ENCODE data around the gene RAI2.

The RAI2 gene

GRCh38 chrX:17854069-17854468 is 7.0 kb downstream of the RAI2 start:
- Histone ChIP-seq H3K27ac (ENCODE audit: low read depth, low read length, severe bottlenecking) (no peak overlapping the region), H3K4me3 (ENCODE audit: extremely low read depth, insufficient read depth, low read length, poor library complexity, severe bottlenecking) (no peak overlapping the region), H3K4me1 (ENCODE audit: control insufficient read depth, insufficient read depth, low read length, poor library complexity, severe bottlenecking) (no peaks in the 10 kb centered on the region), H3K36me3 (ENCODE audit: control insufficient read depth, insufficient read depth, low read length) (no peaks in the 10 kb centered on the region), H3K9me3 (ENCODE audit: control insufficient read depth, low read length) (no peaks in the 10 kb centered on the region)
- 46% methylated on average over 2 of the region's 2 CpGs; no CpG with 5 or more reads in 1 of the 2 experiments for WGBS, 2 experiments (ENCODE audit: insufficient coverage in 2 of 2)

- no peaks in the 10 kb centered on the region for H3K36me3 ChIP-seq (ENCODE audit: control insufficient read depth, insufficient read depth, low read length)
- no peaks in the 10 kb centered on the region for H3K4me1 ChIP-seq (ENCODE audit: control insufficient read depth, insufficient read depth, low read length, poor library complexity, severe bottlenecking)
- 88 to 90% methylated on average over 2 to 7 of the region's 7 CpGs for WGBS, 2 experiments (ENCODE audit: insufficient coverage in 2 of 2)
- H3K27ac ChIP-seq (ENCODE audit: low read depth, low read length, severe bottlenecking): no peak overlapping the region
- H3K4me3 ChIP-seq (ENCODE audit: extremely low read depth, insufficient read depth, low read length, poor library complexity, severe bottlenecking): no peak overlapping the region
- H3K9me3 ChIP-seq (ENCODE audit: control insufficient read depth, low read length): no peaks in the 10 kb centered on the region
Measured at GRCh38 chrX:17851874-17852273, 9.2 kb downstream of the RAI2 start.

- H3K4me3 ChIP-seq (ENCODE audit: extremely low read depth, insufficient read depth, low read length, poor library complexity, severe bottlenecking): no peak overlapping the region
- H3K36me3 ChIP-seq (ENCODE audit: control insufficient read depth, insufficient read depth, low read length): no peaks in the 10 kb centered on the region
- 79 to 90% methylated on average over 4 to 6 of the region's 7 CpGs for WGBS, 2 experiments (ENCODE audit: insufficient coverage in 2 of 2)
- no peak overlapping the region for H3K27ac ChIP-seq (ENCODE audit: low read depth, low read length, severe bottlenecking)
- H3K9me3 ChIP-seq (ENCODE audit: control insufficient read depth, low read length): no peaks in the 10 kb centered on the region
- H3K4me1 ChIP-seq (ENCODE audit: control insufficient read depth, insufficient read depth, low read length, poor library complexity, severe bottlenecking): no peaks in the 10 kb centered on the region
Measured at GRCh38 chrX:17848545-17849265, 12.4 kb downstream of the RAI2 start.

- Histone ChIP-seq H3K4me1 (ENCODE audit: control insufficient read depth, insufficient read depth, low read length, poor library complexity, severe bottlenecking) (no peaks in the 10 kb centered on the region), H3K36me3 (ENCODE audit: control insufficient read depth, insufficient read depth, low read length) (no peaks in the 10 kb centered on the region), H3K27ac (ENCODE audit: low read depth, low read length, severe bottlenecking) (no peak overlapping the region), H3K4me3 (ENCODE audit: extremely low read depth, insufficient read depth, low read length, poor library complexity, severe bottlenecking) (no peak overlapping the region), H3K9me3 (ENCODE audit: control insufficient read depth, low read length) (no peaks in the 10 kb centered on the region)
- WGBS, 2 experiments (ENCODE audit: insufficient coverage in 2 of 2): 80% methylated on average over 1 of the region's 2 CpGs; no CpG with 5 or more reads in 1 of the 2 experiments
Measured at GRCh38 chrX:17846045-17846444, 15.1 kb downstream of the RAI2 start.

- no peaks in the 10 kb centered on the region for H3K4me1 ChIP-seq (ENCODE audit: control insufficient read depth, insufficient read depth, low read length, poor library complexity, severe bottlenecking)
- H3K4me3 ChIP-seq (ENCODE audit: extremely low read depth, insufficient read depth, low read length, poor library complexity, severe bottlenecking): no peak overlapping the region
- no peaks in the 10 kb centered on the region for H3K9me3 ChIP-seq (ENCODE audit: control insufficient read depth, low read length)
- WGBS, 2 experiments (ENCODE audit: insufficient coverage in 2 of 2): no CpG with 5 or more reads among the region's 2 CpGs
- H3K27ac ChIP-seq (ENCODE audit: low read depth, low read length, severe bottlenecking): no peak overlapping the region
- H3K36me3 ChIP-seq (ENCODE audit: control insufficient read depth, insufficient read depth, low read length): no peaks in the 10 kb centered on the region
Measured at GRCh38 chrX:17844236-17844635, 16.9 kb downstream of the RAI2 start.

- Histone ChIP-seq H3K4me3 (ENCODE audit: extremely low read depth, insufficient read depth, low read length, poor library complexity, severe bottlenecking) (no peak overlapping the region), H3K9me3 (ENCODE audit: control insufficient read depth, low read length) (no peaks in the 10 kb centered on the region), H3K27ac (ENCODE audit: low read depth, low read length, severe bottlenecking) (no peak overlapping the region), H3K36me3 (ENCODE audit: control insufficient read depth, insufficient read depth, low read length) (no peaks in the 10 kb centered on the region), H3K4me1 (ENCODE audit: control insufficient read depth, insufficient read depth, low read length, poor library complexity, severe bottlenecking) (no peaks in the 10 kb centered on the region)
- WGBS, 2 experiments (ENCODE audit: insufficient coverage in 2 of 2): 83 to 100% methylated on average over 2 to 3 of the region's 6 CpGs
Measured at GRCh38 chrX:17842769-17843525, 18.2 kb downstream of the RAI2 start.

GRCh38 chrX:17839269-17839668 is 21.8 kb downstream of the RAI2 start:
- Histone ChIP-seq H3K4me3 (ENCODE audit: extremely low read depth, insufficient read depth, low read length, poor library complexity, severe bottlenecking) (no peak overlapping the region), H3K27ac (ENCODE audit: low read depth, low read length, severe bottlenecking) (no peak overlapping the region), H3K9me3 (ENCODE audit: control insufficient read depth, low read length) (no peaks in the 10 kb centered on the region), H3K4me1 (ENCODE audit: control insufficient read depth, insufficient read depth, low read length, poor library complexity, severe bottlenecking) (no peaks in the 10 kb centered on the region), H3K36me3 (ENCODE audit: control insufficient read depth, insufficient read depth, low read length) (no peaks in the 10 kb centered on the region)
- WGBS, 2 experiments (ENCODE audit: insufficient coverage in 2 of 2): 0 to 77% methylated on average over 1 to 3 of the region's 4 CpGs

GRCh38 chrX:17836830-17837229 is 24.3 kb downstream of the RAI2 start:
- H3K27ac ChIP-seq (ENCODE audit: low read depth, low read length, severe bottlenecking): no peak overlapping the region
- H3K36me3 ChIP-seq (ENCODE audit: control insufficient read depth, insufficient read depth, low read length): no peaks in the 10 kb centered on the region
- no peak overlapping the region for H3K4me3 ChIP-seq (ENCODE audit: extremely low read depth, insufficient read depth, low read length, poor library complexity, severe bottlenecking)
- H3K9me3 ChIP-seq (ENCODE audit: control insufficient read depth, low read length): no peaks in the 10 kb centered on the region
- no peaks in the 10 kb centered on the region for H3K4me1 ChIP-seq (ENCODE audit: control insufficient read depth, insufficient read depth, low read length, poor library complexity, severe bottlenecking)
- WGBS, 2 experiments (ENCODE audit: insufficient coverage in 2 of 2): 43 to 88% methylated on average over 1 of the region's 3 CpGs

- no CpG with 5 or more reads among the region's 2 CpGs for WGBS, 2 experiments (ENCODE audit: insufficient coverage in 2 of 2)
- no peaks in the 10 kb centered on the region for H3K36me3 ChIP-seq (ENCODE audit: control insufficient read depth, insufficient read depth, low read length)
- H3K9me3 ChIP-seq (ENCODE audit: control insufficient read depth, low read length): no peaks in the 10 kb centered on the region
- H3K4me1 ChIP-seq (ENCODE audit: control insufficient read depth, insufficient read depth, low read length, poor library complexity, severe bottlenecking): no peaks in the 10 kb centered on the region
- no peak overlapping the region for H3K27ac ChIP-seq (ENCODE audit: low read depth, low read length, severe bottlenecking)
- no peak overlapping the region for H3K4me3 ChIP-seq (ENCODE audit: extremely low read depth, insufficient read depth, low read length, poor library complexity, severe bottlenecking)
Measured at GRCh38 chrX:17833954-17834353, 27.1 kb downstream of the RAI2 start.

- Histone ChIP-seq H3K4me3 (ENCODE audit: extremely low read depth, insufficient read depth, low read length, poor library complexity, severe bottlenecking) (no peak overlapping the region), H3K4me1 (ENCODE audit: control insufficient read depth, insufficient read depth, low read length, poor library complexity, severe bottlenecking) (no peaks in the 10 kb centered on the region), H3K27ac (ENCODE audit: low read depth, low read length, severe bottlenecking) (no peak overlapping the region), H3K36me3 (ENCODE audit: control insufficient read depth, insufficient read depth, low read length) (no peaks in the 10 kb centered on the region), H3K9me3 (ENCODE audit: control insufficient read depth, low read length) (no peaks in the 10 kb centered on the region)
- WGBS, 2 experiments (ENCODE audit: insufficient coverage in 2 of 2): no CpG with 5 or more reads among the region's 3 CpGs
Measured at GRCh38 chrX:17831255-17831654, 29.8 kb downstream of the RAI2 start.

- H3K4me1 ChIP-seq (ENCODE audit: control insufficient read depth, insufficient read depth, low read length, poor library complexity, severe bottlenecking): no peaks in the 10 kb centered on the region
- no peak overlapping the region for H3K27ac ChIP-seq (ENCODE audit: low read depth, low read length, severe bottlenecking)
- no CpG with 5 or more reads among the region's 1 CpG for WGBS, 2 experiments (ENCODE audit: insufficient coverage in 2 of 2)
- no peaks in the 10 kb centered on the region for H3K36me3 ChIP-seq (ENCODE audit: control insufficient read depth, insufficient read depth, low read length)
- no peak overlapping the region for H3K4me3 ChIP-seq (ENCODE audit: extremely low read depth, insufficient read depth, low read length, poor library complexity, severe bottlenecking)
- no peaks in the 10 kb centered on the region for H3K9me3 ChIP-seq (ENCODE audit: control insufficient read depth, low read length)
Measured at GRCh38 chrX:17830211-17830610, 30.9 kb downstream of the RAI2 start.

All from mesodermal cell (in vitro differentiated cells).